SK-N-SH treated with all-trans-retinoic acid at 6 μM for 48 hours (cell line): ENCODE data around the gene ARID5A.

Source experiments
- ATAC-seq: fragments of 200-7000 bp; cut with Tn5 transposase; 3 replicates; pipeline ENCODE4 v1.9.1; 2020; ENCODE audit warnings: mild to moderate bottlenecking, moderate library complexity
- CREB5 ChIP-seq: fragments of 250-450 bp; sonication (Bioruptor Pico); IDR thresholded peaks from 2 replicates; pipeline ENCODE4 v1.5.1; 2020; ENCODE audit warnings: low read depth, mild to moderate bottlenecking, moderate library complexity
- CSDC2 ChIP-seq: fragments of 250-450 bp; sonication (Bioruptor Pico); IDR thresholded peaks from 2 replicates; pipeline ENCODE4 v1.5.0; 2020; ENCODE audit warnings: mild to moderate bottlenecking, moderate library complexity
- CSRNP3 ChIP-seq: fragments of 250-450 bp; sonication (Bioruptor Pico); IDR thresholded peaks from 2 replicates; pipeline ENCODE4 v1.5.1; 2021; ENCODE audit warnings: mild to moderate bottlenecking, moderate library complexity
- GLIS3 ChIP-seq: fragments of 250-450 bp; sonication (Bioruptor Pico); IDR thresholded peaks from 2 replicates; pipeline ENCODE4 v1.5.0; 2020; ENCODE audit warnings: mild to moderate bottlenecking, moderate library complexity
- ISL1 ChIP-seq: fragments of 250-450 bp; sonication (Bioruptor Pico); IDR thresholded peaks from 2 replicates; pipeline ENCODE4 v2.1.2; 2022; ENCODE audit warnings: mild to moderate bottlenecking, moderate library complexity
- OSR1 ChIP-seq: fragments of 250-450 bp; sonication (Bioruptor Pico); IDR thresholded peaks from 2 replicates; pipeline ENCODE4 v1.8.0; 2022; ENCODE audit warnings: moderate library complexity, mild to moderate bottlenecking, inconsistent platforms
- PATZ1 ChIP-seq: fragments of 250-450 bp; sonication (Bioruptor Pico); IDR thresholded peaks from 2 replicates; pipeline ENCODE4 v1.8.0; 2020; ENCODE audit warnings: mild to moderate bottlenecking, moderate library complexity, borderline replicate concordance
- RARB ChIP-seq: fragments of 250-450 bp; sonication (Bioruptor Pico); IDR thresholded peaks from 2 replicates; pipeline ENCODE4 v1.8.0; 2021; ENCODE audit warnings: mild to moderate bottlenecking, moderate library complexity
- SNAI2 ChIP-seq: fragments of 250-450 bp; sonication (Bioruptor Pico); IDR thresholded peaks from 2 replicates; pipeline ENCODE4 v1.5.0; 2020; ENCODE audit warnings: mild to moderate bottlenecking, moderate library complexity
- TOX ChIP-seq: fragments of 250-450 bp; sonication (Bioruptor Pico); IDR thresholded peaks from 2 replicates; pipeline ENCODE4 v1.8.0; 2021; ENCODE audit warnings: mild to moderate bottlenecking, moderate library complexity, borderline replicate concordance
- ZC3H10 ChIP-seq: fragments of 250-450 bp; sonication (Bioruptor Pico); IDR thresholded peaks from 2 replicates; pipeline ENCODE4 v1.5.1; 2021; ENCODE audit warnings: mild to moderate bottlenecking, moderate library complexity
- ZFP3 ChIP-seq: fragments of 250-450 bp; sonication (Bioruptor Pico); IDR thresholded peaks from 2 replicates; pipeline ENCODE4 v1.5.0; 2020; ENCODE audit warnings: mild to moderate bottlenecking, moderate library complexity
- ZFP30 ChIP-seq: fragments of 450-650 bp; formaldehyde crosslinking; IDR thresholded peaks from 2 replicates; pipeline ENCODE4 v1.5.0; 2022; ENCODE audit warnings: mild to moderate bottlenecking, moderate library complexity
- ZNF70 ChIP-seq: fragments of 450-650 bp; formaldehyde crosslinking; IDR thresholded peaks from 2 replicates; pipeline ENCODE4 v1.5.0; 2020; ENCODE audit warnings: mild to moderate bottlenecking, moderate library complexity
- ZNF8 ChIP-seq: fragments of 450-650 bp; formaldehyde crosslinking; IDR thresholded peaks from 2 replicates; pipeline ENCODE4 v1.5.0; 2020; ENCODE audit warnings: mild to moderate bottlenecking, moderate library complexity
- TF ChIP-seq, protein P1 (sequence below): fragments of 250-450 bp; sonication (Bioruptor Pico); IDR thresholded peaks from 2 replicates; pipeline ENCODE4 v1.8.0; 2021; ENCODE audit warnings: low read depth, mild to moderate bottlenecking, moderate library complexity, borderline replicate concordance
- TF ChIP-seq, protein P2 (sequence below): fragments of 250-450 bp; sonication (Bioruptor Pico); IDR thresholded peaks from 2 replicates; pipeline ENCODE4 v1.5.0; 2020; ENCODE audit warnings: mild to moderate bottlenecking, moderate library complexity

ARID5A gene

DNA sequence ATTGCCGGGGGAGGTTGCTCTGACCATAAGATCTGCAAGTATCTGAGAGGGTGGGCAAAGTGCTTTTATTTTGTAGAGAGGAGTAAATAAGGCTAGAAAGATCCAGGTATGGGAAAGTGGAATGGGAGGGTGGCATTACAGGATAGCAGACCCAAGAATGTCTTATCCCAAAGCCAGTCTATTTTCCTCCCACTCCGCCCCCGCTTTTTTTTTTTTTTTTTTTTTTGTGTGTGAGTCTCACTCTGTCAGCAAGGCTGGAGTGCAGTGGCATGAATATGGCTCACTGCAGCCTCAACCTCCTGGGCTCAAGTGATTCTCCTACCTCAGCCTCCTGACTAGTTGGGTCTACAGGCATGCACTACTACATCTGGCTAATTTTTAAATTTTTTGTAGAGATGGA, 31.5 kb downstream of the ARID5A start:
- TF ChIP-seq ZFP30 (CRISPR knock-in tag), result no peak
- no peak for TF ChIP-seq GLIS3 (CRISPR knock-in tag)
- TF ChIP-seq, protein P1, sequence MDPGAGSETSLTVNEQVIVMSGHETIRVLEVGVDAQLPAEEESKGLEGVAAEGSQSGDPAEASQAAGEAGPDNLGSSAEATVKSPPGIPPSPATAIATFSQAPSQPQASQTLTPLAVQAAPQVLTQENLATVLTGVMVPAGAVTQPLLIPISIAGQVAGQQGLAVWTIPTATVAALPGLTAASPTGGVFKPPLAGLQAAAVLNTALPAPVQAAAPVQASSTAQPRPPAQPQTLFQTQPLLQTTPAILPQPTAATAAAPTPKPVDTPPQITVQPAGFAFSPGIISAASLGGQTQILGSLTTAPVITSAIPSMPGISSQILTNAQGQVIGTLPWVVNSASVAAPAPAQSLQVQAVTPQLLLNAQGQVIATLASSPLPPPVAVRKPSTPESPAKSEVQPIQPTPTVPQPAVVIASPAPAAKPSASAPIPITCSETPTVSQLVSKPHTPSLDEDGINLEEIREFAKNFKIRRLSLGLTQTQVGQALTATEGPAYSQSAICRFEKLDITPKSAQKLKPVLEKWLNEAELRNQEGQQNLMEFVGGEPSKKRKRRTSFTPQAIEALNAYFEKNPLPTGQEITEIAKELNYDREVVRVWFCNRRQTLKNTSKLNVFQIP (CRISPR knock-in tag), result no peak
- no peak for TF ChIP-seq ISL1
- TF ChIP-seq CREB5 (CRISPR knock-in tag), result no peak
- TF ChIP-seq OSR1 (CRISPR knock-in tag), result no peak
- no peak for TF ChIP-seq PATZ1 (CRISPR knock-in tag)
- no peak for TF ChIP-seq ZNF8 (CRISPR knock-in tag)
- no peak for TF ChIP-seq SNAI2 (CRISPR knock-in tag)
- no peak for TF ChIP-seq CSDC2
- no peak for TF ChIP-seq ZNF70 (CRISPR knock-in tag)
- TF ChIP-seq, protein P2, sequence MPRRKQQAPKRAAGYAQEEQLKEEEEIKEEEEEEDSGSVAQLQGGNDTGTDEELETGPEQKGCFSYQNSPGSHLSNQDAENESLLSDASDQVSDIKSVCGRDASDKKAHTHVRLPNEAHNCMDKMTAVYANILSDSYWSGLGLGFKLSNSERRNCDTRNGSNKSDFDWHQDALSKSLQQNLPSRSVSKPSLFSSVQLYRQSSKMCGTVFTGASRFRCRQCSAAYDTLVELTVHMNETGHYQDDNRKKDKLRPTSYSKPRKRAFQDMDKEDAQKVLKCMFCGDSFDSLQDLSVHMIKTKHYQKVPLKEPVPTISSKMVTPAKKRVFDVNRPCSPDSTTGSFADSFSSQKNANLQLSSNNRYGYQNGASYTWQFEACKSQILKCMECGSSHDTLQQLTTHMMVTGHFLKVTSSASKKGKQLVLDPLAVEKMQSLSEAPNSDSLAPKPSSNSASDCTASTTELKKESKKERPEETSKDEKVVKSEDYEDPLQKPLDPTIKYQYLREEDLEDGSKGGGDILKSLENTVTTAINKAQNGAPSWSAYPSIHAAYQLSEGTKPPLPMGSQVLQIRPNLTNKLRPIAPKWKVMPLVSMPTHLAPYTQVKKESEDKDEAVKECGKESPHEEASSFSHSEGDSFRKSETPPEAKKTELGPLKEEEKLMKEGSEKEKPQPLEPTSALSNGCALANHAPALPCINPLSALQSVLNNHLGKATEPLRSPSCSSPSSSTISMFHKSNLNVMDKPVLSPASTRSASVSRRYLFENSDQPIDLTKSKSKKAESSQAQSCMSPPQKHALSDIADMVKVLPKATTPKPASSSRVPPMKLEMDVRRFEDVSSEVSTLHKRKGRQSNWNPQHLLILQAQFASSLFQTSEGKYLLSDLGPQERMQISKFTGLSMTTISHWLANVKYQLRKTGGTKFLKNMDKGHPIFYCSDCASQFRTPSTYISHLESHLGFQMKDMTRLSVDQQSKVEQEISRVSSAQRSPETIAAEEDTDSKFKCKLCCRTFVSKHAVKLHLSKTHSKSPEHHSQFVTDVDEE, result no peak
- TF ChIP-seq ZC3H10 (CRISPR knock-in tag), result no peak

DNA sequence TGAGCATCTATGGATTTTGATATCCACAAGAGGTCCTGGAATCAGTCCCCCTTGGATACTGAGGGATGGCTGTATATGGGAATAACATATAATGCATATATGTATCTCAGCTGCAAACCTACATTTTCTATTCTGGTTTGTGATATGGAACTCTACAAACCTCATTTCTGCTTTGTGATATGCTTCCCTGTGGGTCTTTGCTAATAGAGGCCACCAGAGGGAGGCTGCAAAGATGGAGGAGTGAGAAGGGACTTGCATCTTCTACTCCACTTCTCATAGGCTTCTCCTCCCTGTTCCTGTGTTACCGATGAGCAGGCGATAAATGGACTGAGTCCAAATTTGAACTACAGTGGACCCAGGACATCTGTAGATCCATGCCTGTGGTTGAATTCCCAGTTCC, 37.8 kb downstream of the ARID5A start:
- TF ChIP-seq OSR1 (CRISPR knock-in tag) (no peak), ZFP3 (CRISPR knock-in tag) (no peak), PATZ1 (CRISPR knock-in tag) (no peak), TOX (no peak), ZNF70 (CRISPR knock-in tag) (no peak), RARB (CRISPR knock-in tag) (no peak), CSRNP3 (no peak), CREB5 (CRISPR knock-in tag) (no peak)
- TF ChIP-seq, protein P1 (CRISPR knock-in tag), result no peak
- ATAC-seq, result no peak

More for the DNA sequence above, 31.5 kb downstream of the ARID5A start:
- ATAC-seq, result no peak
